Common myeloid progenitor, CD34-positive (primary cell): ENCODE results near the gene ATAD3A.
"Not testable (repeated sequence)": the region's sequence is repeated elsewhere in the genome, so short reads cannot be mapped to it uniquely, and the experiment has no call there.

Experiments
- CTCF ChIA-PET: fragments of 350-600 bp; sonication (Branson Sonifier 250); formaldehyde crosslinking; loops from one replicate; lab custom pipeline; 2021; ENCODE audit warnings: antibody characterized with exemption; lab: Charles Lee
- POLR2A ChIA-PET: fragments of 350-600 bp; sonication (Branson Sonifier 250); formaldehyde crosslinking; loops from one replicate; lab custom pipeline; 2021; ENCODE audit warnings: antibody characterized with exemption; lab: Charles Lee
- DNase-seq, 3 donors: peaks; one replicate each; pipeline versions ENCODE4 v3.0.0 to v3.0.0-alpha.2; 2013
- H3K27ac ChIP-seq, 2 experiments: 1 replicate in 1 of 2; 2 replicates in 1 of 2; pipeline ENCODE4 v1.7.0; 2013; ENCODE audit warnings: inconsistent platforms in 2 of 2, low read length in 2 of 2, mild to moderate bottlenecking in 2 of 2, low read depth in 1 of 2, moderate library complexity in 1 of 2; ENCODE audit not compliant: severe bottlenecking in 2 of 2, insufficient read depth in 1 of 2, poor library complexity in 1 of 2
- H3K27me3 ChIP-seq, 5 experiments: replicated peaks in 2 of 5; 1 replicate in 3 of 5; 2 replicates in 2 of 5; pipeline versions ENCODE4 v1.6.1 to v1.7.0; 2013; ENCODE audit warnings: low read length in 4 of 5, mild to moderate bottlenecking in 2 of 5, moderate library complexity in 2 of 5, inconsistent platforms in 1 of 5; ENCODE audit not compliant: insufficient read depth in 5 of 5, control insufficient read depth in 4 of 5
- H3K36me3 ChIP-seq, 4 experiments: 1 replicate in 2 of 4; 2 replicates in 2 of 4; pipeline versions ENCODE4 v1.6.1 to v1.7.0; 2013; ENCODE audit warnings: low read length in 3 of 4, control low read depth in 1 of 4, mild to moderate bottlenecking in 1 of 4; ENCODE audit not compliant: control insufficient read depth in 4 of 4, insufficient read depth in 4 of 4
- H3K4me1 ChIP-seq, 4 experiments: 1 replicate in 3 of 4; 2 replicates in 1 of 4; pipeline versions ENCODE4 v1.6.1 to v1.7.1; 2013; ENCODE audit warnings: low read length in 3 of 4, mild to moderate bottlenecking in 3 of 4, control low read depth in 1 of 4, inconsistent platforms in 1 of 4, moderate library complexity in 1 of 4; ENCODE audit not compliant: control insufficient read depth in 4 of 4, insufficient read depth in 4 of 4; ENCODE audit errors: control extremely low read depth in 1 of 4
- H3K4me3 ChIP-seq, 7 experiments: 1 replicate in 4 of 7; 2 replicates in 3 of 7; pipeline versions ENCODE4 v1.5.1 to v1.7.0; 2013; ENCODE audit warnings: mild to moderate bottlenecking in 7 of 7, low read length in 6 of 7, moderate library complexity in 6 of 7, inconsistent platforms in 2 of 7, low read depth in 2 of 7, control low read depth in 1 of 7; ENCODE audit not compliant: insufficient read depth in 4 of 7, control insufficient read depth in 1 of 7; ENCODE audit errors: extremely low read depth in 1 of 7
- H3K9me3 ChIP-seq, 5 experiments: 1 replicate in 4 of 5; 2 replicates in 1 of 5; pipeline versions ENCODE4 v1.6.1 to v1.7.1; 2013; ENCODE audit warnings: low read length in 4 of 5, mild to moderate bottlenecking in 2 of 5, inconsistent platforms in 1 of 5, low read depth in 1 of 5, moderate library complexity in 1 of 5; ENCODE audit not compliant: control insufficient read depth in 4 of 5, insufficient read depth in 2 of 5; ENCODE audit errors: control extremely low read depth in 1 of 5
- WGBS: methylation state at CpG from one replicate; pipeline ENCODE4 v1.1.5; 2013; ENCODE audit not compliant: insufficient coverage; 5-methylcytosine and 5-hydroxymethylcytosine counted together

Gene ATAD3A

GRCh38 chr1:1556505-1556904, 44.5 kb downstream of the ATAD3A start:
- DNase-seq: no peak
- Histone ChIP-seq H3K27ac (no peak overlapping the region), H3K36me3 (peaks cover 0 to 51% (median 17%) of the 10 kb centered on the region in 4 experiments), H3K4me1 (no peaks in the 10 kb centered on the region), H3K27me3 (no peaks in the 10 kb centered on the region), H3K9me3 (no peaks in the 10 kb centered on the region), H3K4me3 (no peak overlapping the region)
- POLR2A ChIA-PET: no interaction called here
- CTCF ChIA-PET: interaction anchor here (1.1 to 1.7 kb wide), 3 partner anchors 9 to 14 kb away, joined by 3 to 8 read pairs (median 4); no protein-coding TSS in a partner anchor
- 96% methylated on average over 4 of the region's 6 CpGs for WGBS

- H3K36me3 ChIP-seq: peaks cover 0 to 52% (median 21%) of the 10 kb centered on the region in 4 experiments
- H3K9me3 ChIP-seq, H3K4me1 ChIP-seq, H3K27ac ChIP-seq, POLR2A ChIA-PET, H3K4me3 ChIP-seq, DNase-seq, H3K27me3 ChIP-seq: not testable (repeated sequence)
- CTCF ChIA-PET: interaction anchor here (0.8 to 1.7 kb wide), 4 partner anchors 9 to 15 kb away, joined by 3 to 8 read pairs (median 4); no protein-coding TSS in a partner anchor
- WGBS: 96% methylated on average over 7 of the region's 11 CpGs
Measured at GRCh38 chr1:1556961-1557360, 45.0 kb downstream of the ATAD3A start.

- H3K4me1 ChIP-seq, H3K9me3 ChIP-seq, H3K4me3 ChIP-seq, H3K27ac ChIP-seq, POLR2A ChIA-PET, H3K27me3 ChIP-seq, DNase-seq: not testable (repeated sequence)
- WGBS: 97% methylated on average over 7 of the region's 7 CpGs
- CTCF ChIA-PET: interaction anchor here (0.8 to 1.1 kb wide), 2 partner anchors 8 to 11 kb away, joined by 3 to 4 read pairs; no protein-coding TSS in a partner anchor
- peaks cover 0 to 55% (median 28%) of the 10 kb centered on the region in 4 experiments for H3K36me3 ChIP-seq
Measured at GRCh38 chr1:1557688-1558087, 45.7 kb downstream of the ATAD3A start.

- CTCF ChIA-PET: interaction anchor here (0.6 to 1.3 kb wide), 3 partner anchors 10 to 36 kb away, joined by 3 to 4 read pairs (median 3); no protein-coding TSS in a partner anchor
- no peaks in the 10 kb centered on the region for H3K4me1 ChIP-seq
- WGBS: 94% methylated on average over 4 of the region's 4 CpGs
Measured at GRCh38 chr1:1558591-1558990, 46.6 kb downstream of the ATAD3A start.

GRCh38 chr1:1559066-1559465, 47.1 kb downstream of the ATAD3A start:
- ChIA-PET CTCF (interaction anchor here (0.6 to 1.3 kb wide), 3 partner anchors 10 to 26 kb away, joined by 3 read pairs; no protein-coding TSS in a partner anchor), POLR2A (interaction anchor here (1.3 kb wide), 1 partner anchor 11 kb away, joined by 3 read pairs; no protein-coding TSS in a partner anchor)
- H3K27me3 ChIP-seq: no peaks in the 10 kb centered on the region
- peaks cover 0 to 67% (median 38%) of the 10 kb centered on the region in 4 experiments for H3K36me3 ChIP-seq
- DNase-seq: no peak
- H3K9me3 ChIP-seq: no peaks in the 10 kb centered on the region
- WGBS: 93% methylated on average over 16 of the region's 17 CpGs
- no peaks in the 10 kb centered on the region for H3K4me1 ChIP-seq
- no peak overlapping the region for H3K4me3 ChIP-seq
- H3K27ac ChIP-seq: no peak overlapping the region

More at GRCh38 chr1:1558591-1558990, 46.6 kb downstream of the ATAD3A start:
- Histone ChIP-seq H3K27me3 (no peaks in the 10 kb centered on the region), H3K27ac (no peak overlapping the region), H3K4me3 (no peak overlapping the region), H3K9me3 (no peaks in the 10 kb centered on the region), H3K36me3 (peaks cover 0 to 63% (median 34%) of the 10 kb centered on the region in 4 experiments)
- POLR2A ChIA-PET: interaction anchor here (1.3 kb wide), 1 partner anchor 12 kb away, joined by 3 read pairs; no protein-coding TSS in a partner anchor
- no peak for DNase-seq

- no peak overlapping the region for H3K4me3 ChIP-seq
- 100% methylated on average over 7 of the region's 9 CpGs for WGBS
- H3K9me3 ChIP-seq: no peaks in the 10 kb centered on the region
- H3K4me1 ChIP-seq: no peaks in the 10 kb centered on the region
- ChIA-PET POLR2A (no interaction called here), CTCF (no interaction called here)
- H3K36me3 ChIP-seq: peaks cover 7 to 67% (median 43%) of the 10 kb centered on the region in 4 experiments
- no peak for DNase-seq
- H3K27me3 ChIP-seq: no peaks in the 10 kb centered on the region
- H3K27ac ChIP-seq: no peak overlapping the region
Measured at GRCh38 chr1:1560178-1560577, 48.2 kb downstream of the ATAD3A start.

- ChIA-PET POLR2A (no interaction called here), CTCF (no interaction called here)
- Histone ChIP-seq H3K36me3 (peaks cover 7 to 72% (median 46%) of the 10 kb centered on the region in 4 experiments), H3K4me3 (no peak overlapping the region), H3K4me1 (no peaks in the 10 kb centered on the region), H3K9me3 (no peaks in the 10 kb centered on the region), H3K27ac (no peak overlapping the region), H3K27me3 (no peaks in the 10 kb centered on the region)
- WGBS: 98% methylated on average over 10 of the region's 15 CpGs
- DNase-seq: no peak
Measured at GRCh38 chr1:1561801-1562470, 50.0 kb downstream of the ATAD3A start.
